Activated naive CD4-positive, alpha-beta T cell (primary cell): ENCODE data around the gene STRAP.
"Not testable (repeated sequence)": the region's sequence is repeated elsewhere in the genome, so short reads cannot be mapped to it uniquely, and the experiment has no call there.

Experiments used
- DNase-seq, 4 experiments: peaks; one replicate each; lab custom pipeline; 2025; lab: John Stamatoyannopoulos, UW

STRAP gene

GRCh38 chr12:15924956-15925355 lies 42.8 kb downstream of the STRAP start:
- DNase-seq, result no peak

GRCh38 chr12:15928346-15928745 lies 46.2 kb downstream of the STRAP start:
- no peak for DNase-seq

DNA sequence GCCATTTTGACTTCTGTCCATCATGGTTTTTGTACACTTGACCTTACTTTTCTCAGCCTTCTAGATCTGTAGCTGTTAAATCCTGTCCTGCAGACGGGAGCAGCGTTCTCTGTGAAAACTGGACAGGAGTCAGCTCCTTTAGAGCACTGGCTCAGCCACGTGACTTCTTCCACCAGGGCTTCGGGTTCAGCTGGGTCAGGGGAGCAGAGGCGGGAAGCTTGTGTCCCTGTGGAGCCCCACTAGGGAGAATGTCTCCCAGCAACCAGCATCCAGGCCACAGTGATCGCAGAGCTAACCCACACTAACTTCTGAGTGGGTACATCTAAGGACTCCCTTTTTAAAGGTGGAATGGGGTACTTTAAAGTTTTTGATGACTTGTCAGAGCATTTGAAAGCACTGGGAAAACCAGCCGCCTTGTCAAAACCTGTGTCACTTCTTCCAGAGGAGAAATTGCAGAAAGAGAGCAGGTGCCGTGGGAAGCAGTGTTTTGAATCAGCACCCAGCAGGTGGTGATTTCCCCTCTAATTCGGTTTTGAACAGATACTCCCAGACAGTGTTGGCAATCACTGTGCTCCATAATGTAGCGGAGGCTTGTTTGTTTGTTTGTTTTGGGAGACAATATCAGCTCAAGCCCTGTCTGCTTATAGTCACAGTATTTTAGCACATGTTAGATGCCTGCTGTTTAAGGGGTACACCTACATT lies 46.8 kb downstream of the STRAP start:
- DNase-seq, result no peak

DNA sequence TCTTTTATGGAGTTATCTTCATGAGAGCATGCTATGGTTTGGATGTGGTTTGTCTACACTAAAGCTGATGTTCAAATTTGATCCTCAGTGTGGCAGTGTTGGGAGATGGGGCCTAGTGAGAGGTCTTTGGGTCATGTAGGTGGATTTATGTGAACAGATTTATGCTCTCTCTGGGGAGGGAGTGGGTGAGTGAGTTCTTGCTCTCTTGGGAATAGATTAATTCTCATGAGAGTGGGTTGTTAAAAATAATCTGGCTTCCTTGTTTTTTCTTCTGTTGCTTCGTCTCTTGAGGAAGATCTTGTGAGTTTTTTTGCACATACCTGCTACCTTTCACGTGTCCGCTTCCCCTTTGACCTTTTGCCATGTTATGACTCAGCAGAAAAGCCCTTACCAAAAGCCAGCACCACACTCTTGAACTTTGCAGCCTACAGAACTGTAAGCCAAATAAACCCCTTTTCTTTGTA lies 49.4 kb downstream of the STRAP start:
- no peak for DNase-seq

DNA sequence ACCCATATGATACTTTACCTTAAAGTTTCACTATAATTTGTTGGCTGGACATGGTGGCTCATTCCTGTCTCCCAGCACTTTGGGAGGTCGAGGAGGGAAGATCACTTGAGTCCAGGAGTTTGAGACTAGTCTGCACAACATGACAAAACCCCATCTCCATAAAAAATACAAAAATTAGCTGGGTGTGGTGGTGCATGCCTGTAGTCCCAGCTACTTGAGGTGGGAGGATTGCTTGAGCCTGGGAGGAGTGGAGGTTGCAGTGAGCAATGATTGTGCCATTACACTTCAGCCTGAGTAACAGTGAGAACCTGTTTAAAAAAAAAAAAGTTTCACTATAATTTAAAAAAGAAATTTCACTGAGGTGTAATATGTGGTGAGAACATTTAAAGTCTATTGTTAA lies 50.1 kb downstream of the STRAP start:
- no peak for DNase-seq

DNA sequence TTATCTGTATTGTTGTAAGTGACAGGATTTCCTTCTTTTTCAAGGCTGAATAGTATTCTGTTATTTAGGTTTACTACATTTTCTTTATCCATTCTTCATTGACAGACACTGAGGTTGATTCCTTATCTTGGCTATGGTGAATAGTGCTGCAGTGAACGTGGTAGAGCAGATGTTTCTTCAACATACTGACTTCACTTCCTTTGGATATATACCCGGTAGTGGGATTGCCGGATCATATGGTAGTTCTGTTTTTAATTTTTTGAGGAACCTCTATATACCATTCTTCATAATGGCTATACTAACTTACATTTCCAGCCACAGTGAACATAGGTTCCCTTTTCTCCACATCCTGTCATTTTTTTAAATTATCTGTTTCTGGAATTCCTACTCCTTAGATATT lies 50.8 kb downstream of the STRAP start:
- DNase-seq, result no peak

- DNase-seq, result no peak
Observed at GRCh38 chr12:15933751-15934150, 51.6 kb downstream of the STRAP start.

- no peak for DNase-seq
Observed at GRCh38 chr12:15936751-15937150, 54.6 kb downstream of the STRAP start.

- DNase-seq, result no peak
Observed at GRCh38 chr12:15937902-15938301, 55.7 kb downstream of the STRAP start.

DNA sequence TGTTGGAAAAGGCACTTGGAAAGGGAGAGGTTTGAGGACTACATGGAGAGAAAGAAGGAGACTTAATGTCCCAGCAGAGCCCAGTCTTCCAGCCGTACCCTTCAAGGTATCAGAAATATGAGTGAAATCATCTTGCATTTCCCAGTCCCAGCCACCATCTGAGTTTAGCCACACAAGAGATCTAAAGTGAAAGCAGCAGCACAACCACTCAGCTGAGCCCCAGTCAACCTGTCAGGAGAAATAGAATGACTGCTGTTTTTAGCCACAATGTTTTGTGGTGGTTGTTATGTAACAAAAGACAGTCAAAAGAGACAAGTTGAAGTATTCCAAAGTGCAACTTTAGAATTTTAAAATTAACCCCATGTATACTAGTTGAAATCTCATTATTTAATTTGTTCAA lies 56.9 kb downstream of the STRAP start:
- no peak for DNase-seq

GRCh38 chr12:15942475-15942874 lies 60.3 kb downstream of the STRAP start:
- no peak for DNase-seq

DNA sequence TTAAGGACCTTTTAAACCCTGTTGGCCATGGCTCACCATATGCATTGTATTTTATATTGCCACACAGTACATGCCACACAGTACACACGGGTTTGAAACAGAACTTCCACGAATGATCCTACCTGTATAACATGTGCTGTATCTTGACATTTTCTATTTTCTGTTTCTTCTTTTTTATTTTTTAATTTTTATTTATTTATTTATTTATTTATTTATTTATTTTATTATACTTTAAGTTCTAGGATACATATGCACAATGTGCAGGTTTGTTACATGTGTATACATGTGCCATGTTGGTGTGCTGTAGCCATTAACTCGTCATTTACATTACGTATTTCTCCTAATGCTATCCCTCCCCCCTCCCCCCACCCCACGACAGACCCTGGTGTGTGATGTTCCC lies 61.3 kb downstream of the STRAP start:
- not testable (repeated sequence) for DNase-seq

DNA sequence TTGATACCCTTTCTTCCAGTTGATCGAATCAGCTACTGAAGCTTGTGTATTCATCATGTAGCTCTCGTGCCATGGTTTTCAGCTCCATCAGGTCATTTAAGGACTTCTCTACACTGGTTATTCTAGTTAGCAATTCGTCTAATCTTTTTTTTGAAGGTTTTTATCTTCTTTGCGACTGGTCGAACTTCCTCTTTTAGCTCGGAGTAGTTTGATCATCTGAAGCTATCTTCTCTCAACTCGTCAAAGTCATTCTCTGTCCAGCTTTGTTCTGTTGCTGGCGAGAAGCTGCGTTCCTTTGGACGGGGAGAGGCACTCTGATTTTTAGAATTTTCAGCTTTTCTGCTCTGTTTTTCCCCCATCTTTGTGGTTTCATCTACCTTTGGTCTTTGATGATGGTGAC lies 66.3 kb downstream of the STRAP start:
- not testable (repeated sequence) for DNase-seq
